Ectodermal cell (in vitro differentiated cells): Measurements from ENCODE around the gene CDCP1.

Source experiments
- H3K27ac ChIP-seq: 2 replicates; pipeline ENCODE4 v1.7.0; 2013; ENCODE audit warnings: mild to moderate bottlenecking, low read depth, low read length; ENCODE audit not compliant: insufficient read depth, poor library complexity, severe bottlenecking
- H3K27me3 ChIP-seq: 2 replicates; pipeline ENCODE4 v1.7.0; 2013; ENCODE audit warnings: mild to moderate bottlenecking, low read length; ENCODE audit not compliant: insufficient read depth, control insufficient read depth, poor library complexity, severe bottlenecking
- H3K36me3 ChIP-seq: one replicate; pipeline ENCODE4 v1.7.0; 2013; ENCODE audit warnings: low read length; ENCODE audit not compliant: control insufficient read depth, insufficient read depth
- H3K4me1 ChIP-seq: one replicate; pipeline ENCODE4 v1.7.0; 2013; ENCODE audit warnings: low read length; ENCODE audit not compliant: control insufficient read depth, insufficient read depth
- H3K4me3 ChIP-seq: 2 replicates; pipeline ENCODE4 v1.7.0; 2013; ENCODE audit warnings: low read depth, low read length, control low read depth; ENCODE audit not compliant: insufficient read depth
- H3K9me3 ChIP-seq: 2 replicates; pipeline ENCODE4 v1.7.0; 2013; ENCODE audit warnings: mild to moderate bottlenecking, low read length, moderate library complexity; ENCODE audit not compliant: control insufficient read depth
- WGBS, 2 experiments: methylation state at CpG; one replicate each; pipeline ENCODE4 v1.1.7; 2013; ENCODE audit warnings: missing lambda C conversion rate in 2 of 2; 5-methylcytosine and 5-hydroxymethylcytosine counted together

CDCP1 gene

GRCh38 chr3:45116350-45116749 lies 29.8 kb downstream of the CDCP1 start:
- Histone ChIP-seq H3K36me3 (no peaks in the 10 kb centered on the region), H3K27ac (no peak overlapping the region), H3K4me3 (no peak overlapping the region), H3K9me3 (no peaks in the 10 kb centered on the region), H3K4me1 (no peaks in the 10 kb centered on the region), H3K27me3 (no peaks in the 10 kb centered on the region)
- 88 to 99% methylated on average over 3 of the region's 4 CpGs for WGBS, 2 experiments

- 73 to 74% methylated on average over 6 of the region's 6 CpGs for WGBS, 2 experiments
Measured at GRCh38 chr3:45113625-45114050, 32.5 kb downstream of the CDCP1 start.

GRCh38 chr3:45112939-45113338 lies 33.2 kb downstream of the CDCP1 start:
- Histone ChIP-seq H3K9me3 (no peaks in the 10 kb centered on the region), H3K36me3 (no peaks in the 10 kb centered on the region), H3K27ac (no peak overlapping the region), H3K4me3 (no peak overlapping the region), H3K4me1 (no peaks in the 10 kb centered on the region), H3K27me3 (no peaks in the 10 kb centered on the region)
- WGBS, 2 experiments, result 90 to 95% methylated on average over 4 of the region's 4 CpGs

More at GRCh38 chr3:45113625-45114050, 32.5 kb downstream of the CDCP1 start:
- H3K27me3 ChIP-seq, result no peaks in the 10 kb centered on the region
- no peak overlapping the region for H3K4me3 ChIP-seq
- H3K9me3 ChIP-seq, result no peaks in the 10 kb centered on the region
- H3K27ac ChIP-seq, result no peak overlapping the region
- H3K4me1 ChIP-seq, result no peaks in the 10 kb centered on the region
- H3K36me3 ChIP-seq, result no peaks in the 10 kb centered on the region

- no peaks in the 10 kb centered on the region for H3K36me3 ChIP-seq
- 95 to 97% methylated on average over 10 of the region's 10 CpGs for WGBS, 2 experiments
- H3K4me3 ChIP-seq, result no peak overlapping the region
- no peaks in the 10 kb centered on the region for H3K27me3 ChIP-seq
- H3K27ac ChIP-seq, result no peak overlapping the region
- H3K9me3 ChIP-seq, result no peaks in the 10 kb centered on the region
- no peaks in the 10 kb centered on the region for H3K4me1 ChIP-seq
Measured at GRCh38 chr3:45110509-45110833, 35.7 kb downstream of the CDCP1 start.

- no peaks in the 10 kb centered on the region for H3K27me3 ChIP-seq
- no peaks in the 10 kb centered on the region for H3K4me1 ChIP-seq
- H3K36me3 ChIP-seq, result no peaks in the 10 kb centered on the region
- 92 to 94% methylated on average over 7 of the region's 7 CpGs for WGBS, 2 experiments
- H3K4me3 ChIP-seq, result no peak overlapping the region
- H3K9me3 ChIP-seq, result no peaks in the 10 kb centered on the region
- no peak overlapping the region for H3K27ac ChIP-seq
Measured at GRCh38 chr3:45109771-45110508, 36.2 kb downstream of the CDCP1 start.

GRCh38 chr3:45106874-45107273 lies 39.3 kb downstream of the CDCP1 start:
- H3K27me3 ChIP-seq, result no peaks in the 10 kb centered on the region
- H3K4me1 ChIP-seq, result no peaks in the 10 kb centered on the region
- H3K9me3 ChIP-seq, result no peaks in the 10 kb centered on the region
- H3K36me3 ChIP-seq, result no peaks in the 10 kb centered on the region
- H3K27ac ChIP-seq, result no peak overlapping the region
- H3K4me3 ChIP-seq, result no peak overlapping the region
- WGBS, 2 experiments, result 92 to 93% methylated on average over 2 of the region's 2 CpGs

- no peaks in the 10 kb centered on the region for H3K9me3 ChIP-seq
- no peak overlapping the region for H3K27ac ChIP-seq
- WGBS, 2 experiments, result 91 to 92% methylated on average over 5 of the region's 5 CpGs
Measured at GRCh38 chr3:45105855-45106671, 40.1 kb downstream of the CDCP1 start.

GRCh38 chr3:45104715-45105711 lies 41.2 kb downstream of the CDCP1 start:
- Histone ChIP-seq H3K9me3 (no peaks in the 10 kb centered on the region), H3K27me3 (no peaks in the 10 kb centered on the region), H3K27ac (no peak overlapping the region), H3K4me1 (no peaks in the 10 kb centered on the region), H3K36me3 (no peaks in the 10 kb centered on the region), H3K4me3 (no peak overlapping the region)
- 82 to 85% methylated on average over 8 of the region's 8 CpGs for WGBS, 2 experiments

More at GRCh38 chr3:45105855-45106671, 40.1 kb downstream of the CDCP1 start:
- Histone ChIP-seq H3K27me3 (no peaks in the 10 kb centered on the region), H3K4me3 (no peak overlapping the region), H3K36me3 (no peaks in the 10 kb centered on the region), H3K4me1 (no peaks in the 10 kb centered on the region)

- no peaks in the 10 kb centered on the region for H3K27me3 ChIP-seq
- no peak overlapping the region for H3K27ac ChIP-seq
- no peak overlapping the region for H3K4me3 ChIP-seq
- no peaks in the 10 kb centered on the region for H3K4me1 ChIP-seq
- no peaks in the 10 kb centered on the region for H3K9me3 ChIP-seq
- 89 to 94% methylated on average over 4 of the region's 4 CpGs for WGBS, 2 experiments
- no peaks in the 10 kb centered on the region for H3K36me3 ChIP-seq
Measured at GRCh38 chr3:45103753-45104714, 42.1 kb downstream of the CDCP1 start.
